ENCODE results near the gene TRIM17. TPM values are rescaled to one million over a fixed set of nuclear protein-coding genes. Genes with fewer than 3 reads are reported as not detected.

The TRIM17 gene
- polyA plus RNA-seq, 1 of the 3 experiments (the other 2 are of a cell fraction) = 1.6 TPM

GRCh38 chr1:228394571-228395394 lies 21.9 kb downstream of the TRIM17 start:
- H3K4me3 ChIP-seq (ENCODE audit: low read depth in 2 of 2, low read length in 1 of 2) = no peak overlapping the region
- no peak overlapping the region for H3K9ac ChIP-seq
- H2AFZ ChIP-seq (ENCODE audit: low read depth) = no peak overlapping the region
- H3K36me3 ChIP-seq (replicated peaks in 1 of 2; ENCODE audit: control insufficient read depth in 1 of 2, insufficient read depth in 2 of 2, low read length in 1 of 2) = peaks cover 0 to 56% of the 10 kb centered on the region in 2 experiments
- H3F3A ChIP-seq (replicated peaks; ENCODE audit: insufficient read depth) = no peaks in the 10 kb centered on the region
- no peak for DNase-seq
- no peak overlapping the region for H3K4me2 ChIP-seq
- no peaks in the 10 kb centered on the region for H3K9me2 ChIP-seq
- CTCF ChIA-PET = interaction anchor here (0.7 to 0.9 kb wide), 2 partner anchors 9 to 61 kb away, joined by 3 read pairs; no protein-coding TSS in a partner anchor
- H3K79me2 ChIP-seq (ENCODE audit: insufficient read depth) = peaks cover 4% of the 10 kb centered on the region
- peaks cover 9% of the 10 kb centered on the region; the same call in 1 of the 2 replicates for H4K20me1 ChIP-seq (ENCODE audit: insufficient read depth)
- no peaks in the 10 kb centered on the region for H3K27me3 ChIP-seq (ENCODE audit: insufficient read depth)
- POLR2A ChIA-PET = interaction anchor here (1.3 kb wide), 1 partner anchor 63 kb away, joined by 5 read pairs; a partner anchor contains a TSS
- TF ChIP-seq SIN3A (IDR thresholded peaks at IDR 0.05; ENCODE audit: borderline replicate concordance, low read depth, low read length) (no peak), USF1 (IDR thresholded peaks at IDR 0.05; ENCODE audit: borderline replicate concordance, low read depth) (no peak), REST (IDR thresholded peaks at IDR 0.05; ENCODE audit: low read depth, low read length) (no peak), GABPA (IDR thresholded peaks at IDR 0.05; ENCODE audit: low read depth) (no peak), TCF12 (IDR thresholded peaks at IDR 0.05) (no peak), MEF2A (IDR thresholded peaks at IDR 0.05; ENCODE audit: borderline replicate concordance, low read depth) (no peak), GATA2 (CRISPR knock-in tag; IDR thresholded peaks at IDR 0.05) (no peak), YY1 (IDR thresholded peaks at IDR 0.05; ENCODE audit: low read depth) (no peak), EP300 (IDR thresholded peaks at IDR 0.05; ENCODE audit: borderline replicate concordance in 1 of 2, low read depth in 1 of 2, low read length in 1 of 2) (no peak), RCOR1 (IDR thresholded peaks at IDR 0.05; ENCODE audit: low read length) (no peak), CHD2 (IDR thresholded peaks at IDR 0.05; ENCODE audit: low read length, partially characterized antibody) (no peak), POLR2AphosphoS5 (IDR thresholded peaks at IDR 0.05; ENCODE audit: low read depth, low read length) (no peak), PBX3 (IDR thresholded peaks at IDR 0.05) (no peak)
- no peak overlapping the region for H3K27ac ChIP-seq (ENCODE audit: low read depth in 2 of 2, low read length in 1 of 2)
- no peaks in the 10 kb centered on the region for H3K9me3 ChIP-seq
- WGBS (ENCODE audit: low lambda C conversion rate) = 97% methylated on average over 36 of the region's 38 CpGs
- H3K4me1 ChIP-seq (ENCODE audit: control insufficient read depth in 1 of 2, insufficient read depth in 2 of 2, low read depth in 1 of 2, low read length in 1 of 2) = peaks cover 0 to 13% of the 10 kb centered on the region in 2 experiments; a peak in 1 of 4 replicates
